Measurements from ENCODE around the gene RYR2. TPM values are rescaled to one million over a fixed set of nuclear protein-coding genes. Genes with fewer than 3 reads are reported as not detected.

RYR2 gene
- total RNA-seq, 4 donors from 2014 or later: 0.13 to 2.5 (median 0.88) TPM

DNA sequence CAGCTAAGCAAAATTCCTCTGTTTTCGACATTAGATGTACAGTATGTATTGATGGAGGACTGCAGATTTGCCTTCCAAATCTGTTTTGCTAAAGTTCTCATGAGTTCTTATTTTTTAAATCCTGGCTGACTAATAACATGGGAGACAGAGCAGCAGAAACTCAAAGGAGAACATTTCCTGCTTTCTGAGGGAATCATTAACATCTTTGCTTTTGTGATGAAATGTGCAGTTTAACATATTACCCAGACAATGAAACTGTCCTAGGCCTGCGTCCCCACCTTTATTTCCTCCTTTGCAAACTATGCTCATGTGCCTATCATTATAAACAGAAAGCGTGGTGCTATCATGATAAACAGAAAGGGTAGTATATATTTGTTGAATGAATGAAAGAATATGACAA lies 698.9 kb downstream of the RYR2 start:
- Histone ChIP-seq H3K4me1 (no peaks in the 10 kb centered on the region), H3K27ac (no peak overlapping the region), H3K9me3 (no peaks in the 10 kb centered on the region), H3K4me3 (no peak overlapping the region), H3K27me3 (no peaks in the 10 kb centered on the region), H3K36me3 (no peaks in the 10 kb centered on the region)
- no peak for DNase-seq
- TF ChIP-seq, protein P1, sequence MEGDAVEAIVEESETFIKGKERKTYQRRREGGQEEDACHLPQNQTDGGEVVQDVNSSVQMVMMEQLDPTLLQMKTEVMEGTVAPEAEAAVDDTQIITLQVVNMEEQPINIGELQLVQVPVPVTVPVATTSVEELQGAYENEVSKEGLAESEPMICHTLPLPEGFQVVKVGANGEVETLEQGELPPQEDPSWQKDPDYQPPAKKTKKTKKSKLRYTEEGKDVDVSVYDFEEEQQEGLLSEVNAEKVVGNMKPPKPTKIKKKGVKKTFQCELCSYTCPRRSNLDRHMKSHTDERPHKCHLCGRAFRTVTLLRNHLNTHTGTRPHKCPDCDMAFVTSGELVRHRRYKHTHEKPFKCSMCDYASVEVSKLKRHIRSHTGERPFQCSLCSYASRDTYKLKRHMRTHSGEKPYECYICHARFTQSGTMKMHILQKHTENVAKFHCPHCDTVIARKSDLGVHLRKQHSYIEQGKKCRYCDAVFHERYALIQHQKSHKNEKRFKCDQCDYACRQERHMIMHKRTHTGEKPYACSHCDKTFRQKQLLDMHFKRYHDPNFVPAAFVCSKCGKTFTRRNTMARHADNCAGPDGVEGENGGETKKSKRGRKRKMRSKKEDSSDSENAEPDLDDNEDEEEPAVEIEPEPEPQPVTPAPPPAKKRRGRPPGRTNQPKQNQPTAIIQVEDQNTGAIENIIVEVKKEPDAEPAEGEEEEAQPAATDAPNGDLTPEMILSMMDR (IDR thresholded peaks at IDR 0.05): no peak
- no peak for TF ChIP-seq POLR2A (IDR thresholded peaks at IDR 0.05)

DNA sequence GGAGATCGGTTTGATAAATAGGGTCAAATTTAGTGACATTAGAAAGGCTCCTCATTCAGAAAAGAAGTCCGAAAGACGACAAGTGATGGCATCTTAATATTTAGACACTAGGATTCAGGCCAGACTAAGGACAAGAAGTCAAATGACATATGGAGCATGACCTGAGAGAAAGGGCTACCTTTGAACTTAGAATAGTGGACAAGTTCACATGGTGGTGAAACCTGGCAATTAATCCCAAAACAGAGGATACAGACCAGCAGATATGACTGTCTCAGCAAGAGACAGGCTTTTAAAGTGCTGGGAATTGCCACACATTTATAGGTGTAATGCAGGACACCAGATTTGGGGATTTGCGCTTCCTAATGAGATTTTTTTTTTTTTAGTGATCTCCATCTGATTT lies 703.6 kb downstream of the RYR2 start:
- Histone ChIP-seq H3K27me3 (no peaks in the 10 kb centered on the region), H3K36me3 (no peaks in the 10 kb centered on the region), H3K4me1 (no peaks in the 10 kb centered on the region), H3K27ac (no peak overlapping the region), H3K9me3 (no peaks in the 10 kb centered on the region), H3K4me3 (no peak overlapping the region)
- no peak for DNase-seq
- TF ChIP-seq, protein P1 (IDR thresholded peaks at IDR 0.05): no peak
- no peak for TF ChIP-seq POLR2A (IDR thresholded peaks at IDR 0.05)

DNA sequence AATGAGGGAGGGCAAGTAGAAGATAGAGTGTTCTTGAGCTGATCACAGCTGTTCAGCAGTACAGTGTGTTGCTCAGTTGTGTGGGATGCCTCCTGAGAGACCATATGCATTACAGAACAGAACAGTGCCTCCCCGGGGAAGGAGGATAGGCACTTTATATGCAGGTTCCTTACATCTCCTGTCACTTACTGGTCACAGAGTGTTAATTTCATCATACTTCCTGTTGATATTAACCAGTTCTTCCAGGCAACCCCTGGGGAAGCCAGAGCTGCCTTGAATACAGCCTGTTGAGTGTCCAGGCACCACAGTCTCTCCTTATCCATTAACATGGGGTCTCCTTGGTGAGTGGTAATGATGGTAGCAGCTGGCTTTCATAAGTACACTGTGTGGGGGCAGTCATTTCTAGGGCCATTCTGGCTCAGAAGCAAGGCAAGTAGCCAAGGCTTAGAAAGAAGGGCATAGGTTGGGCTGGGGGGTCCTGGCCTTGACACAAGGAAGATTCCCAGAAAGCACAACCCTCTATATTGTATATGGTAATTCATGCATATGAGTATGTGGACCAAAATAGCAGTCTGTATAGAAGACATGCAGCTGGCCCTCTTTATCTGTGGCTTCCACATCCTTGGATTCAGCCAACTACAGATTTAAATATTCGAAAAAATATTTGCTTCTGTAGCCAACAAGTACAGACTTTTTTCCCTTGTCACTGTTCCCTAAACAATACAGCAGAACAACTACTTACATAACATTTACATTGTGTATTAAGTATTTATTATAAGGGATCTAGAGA lies 706.4 kb downstream of the RYR2 start:
- TF ChIP-seq, protein P1 (IDR thresholded peaks at IDR 0.05): no peak
- H3K27me3 ChIP-seq: no peaks in the 10 kb centered on the region
- no peak for DNase-seq

DNA sequence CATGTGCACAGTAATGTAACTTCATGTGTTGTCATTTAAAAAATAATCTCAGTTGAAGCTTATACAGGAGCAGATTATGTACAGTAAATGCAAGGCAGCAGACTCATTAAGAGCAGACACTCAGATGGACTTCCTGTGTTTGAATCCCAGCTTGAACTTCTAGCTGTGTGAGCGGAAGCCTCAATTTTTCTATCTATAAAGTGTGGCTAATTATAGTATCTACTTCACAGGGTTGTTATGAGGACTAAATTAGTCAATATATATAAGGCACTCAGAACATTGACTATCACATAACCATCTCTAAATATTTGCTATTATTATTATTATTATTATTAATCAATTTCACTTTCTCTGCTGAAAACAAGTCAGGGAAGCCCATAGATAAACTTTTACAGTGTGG lies 707.1 kb downstream of the RYR2 start:
- Histone ChIP-seq H3K9me3 (no peaks in the 10 kb centered on the region), H3K36me3 (no peaks in the 10 kb centered on the region), H3K4me1 (no peaks in the 10 kb centered on the region), H3K27ac (no peak overlapping the region), H3K27me3 (no peaks in the 10 kb centered on the region), H3K4me3 (no peak overlapping the region)
- no peak for DNase-seq
- TF ChIP-seq, protein P1 (IDR thresholded peaks at IDR 0.05): no peak
- no peak for TF ChIP-seq POLR2A (IDR thresholded peaks at IDR 0.05)

More for the DNA sequence above, 706.4 kb downstream of the RYR2 start:
- Histone ChIP-seq H3K36me3 (no peaks in the 10 kb centered on the region), H3K4me3 (no peak overlapping the region), H3K27ac (no peak overlapping the region), H3K4me1 (no peaks in the 10 kb centered on the region), H3K9me3 (no peaks in the 10 kb centered on the region)

DNA sequence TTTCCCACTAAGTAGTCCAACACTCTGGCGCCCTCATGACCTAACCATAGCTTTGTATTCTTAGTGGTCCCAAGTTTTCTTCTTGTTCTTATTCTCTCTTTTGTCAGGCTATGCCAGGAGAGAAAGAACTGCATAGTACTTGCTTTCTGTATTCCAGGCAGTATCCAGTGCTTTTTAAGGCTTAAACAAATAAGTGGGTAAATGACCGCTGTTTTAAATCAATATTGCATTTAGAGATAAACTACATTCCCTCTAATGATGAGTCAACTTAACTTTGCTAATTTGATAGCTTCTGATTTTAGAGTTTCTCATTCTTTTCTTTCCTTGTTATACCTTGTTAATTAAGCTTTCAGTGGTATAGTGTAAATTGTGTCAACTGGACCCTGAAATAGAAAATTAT lies 709.1 kb downstream of the RYR2 start:
- no peak for TF ChIP-seq POLR2A (IDR thresholded peaks at IDR 0.05)
- TF ChIP-seq, protein P1 (IDR thresholded peaks at IDR 0.05): no peak
- DNase-seq: no peak
- Histone ChIP-seq H3K9me3 (no peaks in the 10 kb centered on the region), H3K36me3 (no peaks in the 10 kb centered on the region), H3K4me1 (no peaks in the 10 kb centered on the region), H3K27me3 (no peaks in the 10 kb centered on the region), H3K4me3 (no peak overlapping the region), H3K27ac (no peak overlapping the region)
